PFSK-1 (cell line): Measurements from ENCODE around the gene FAM13A.

Experiments
- POLR2AphosphoS5 ChIP-seq: IDR thresholded peaks from 2 replicates; pipeline ENCODE4 v1.6.1; 2012; ENCODE audit warnings: low read depth, mild to moderate bottlenecking, control low read depth, low read length, moderate library complexity
- TF ChIP-seq, protein P1 (sequence below), 2 experiments: IDR thresholded peaks; 2 replicates each; pipeline versions ENCODE4 v1.6.1 to v1.8.0; 2011 to 2012; ENCODE audit warnings: low read depth in 2 of 2, low read length in 2 of 2, control low read depth in 1 of 2, inconsistent platforms in 1 of 2, mild to moderate bottlenecking in 1 of 2, moderate library complexity in 1 of 2; ENCODE audit not compliant: insufficient read depth in 1 of 2

GRCh38 chr4:88908521-88908920 lies 148.5 kb downstream of the FAM13A start:
- TF ChIP-seq, protein P1, sequence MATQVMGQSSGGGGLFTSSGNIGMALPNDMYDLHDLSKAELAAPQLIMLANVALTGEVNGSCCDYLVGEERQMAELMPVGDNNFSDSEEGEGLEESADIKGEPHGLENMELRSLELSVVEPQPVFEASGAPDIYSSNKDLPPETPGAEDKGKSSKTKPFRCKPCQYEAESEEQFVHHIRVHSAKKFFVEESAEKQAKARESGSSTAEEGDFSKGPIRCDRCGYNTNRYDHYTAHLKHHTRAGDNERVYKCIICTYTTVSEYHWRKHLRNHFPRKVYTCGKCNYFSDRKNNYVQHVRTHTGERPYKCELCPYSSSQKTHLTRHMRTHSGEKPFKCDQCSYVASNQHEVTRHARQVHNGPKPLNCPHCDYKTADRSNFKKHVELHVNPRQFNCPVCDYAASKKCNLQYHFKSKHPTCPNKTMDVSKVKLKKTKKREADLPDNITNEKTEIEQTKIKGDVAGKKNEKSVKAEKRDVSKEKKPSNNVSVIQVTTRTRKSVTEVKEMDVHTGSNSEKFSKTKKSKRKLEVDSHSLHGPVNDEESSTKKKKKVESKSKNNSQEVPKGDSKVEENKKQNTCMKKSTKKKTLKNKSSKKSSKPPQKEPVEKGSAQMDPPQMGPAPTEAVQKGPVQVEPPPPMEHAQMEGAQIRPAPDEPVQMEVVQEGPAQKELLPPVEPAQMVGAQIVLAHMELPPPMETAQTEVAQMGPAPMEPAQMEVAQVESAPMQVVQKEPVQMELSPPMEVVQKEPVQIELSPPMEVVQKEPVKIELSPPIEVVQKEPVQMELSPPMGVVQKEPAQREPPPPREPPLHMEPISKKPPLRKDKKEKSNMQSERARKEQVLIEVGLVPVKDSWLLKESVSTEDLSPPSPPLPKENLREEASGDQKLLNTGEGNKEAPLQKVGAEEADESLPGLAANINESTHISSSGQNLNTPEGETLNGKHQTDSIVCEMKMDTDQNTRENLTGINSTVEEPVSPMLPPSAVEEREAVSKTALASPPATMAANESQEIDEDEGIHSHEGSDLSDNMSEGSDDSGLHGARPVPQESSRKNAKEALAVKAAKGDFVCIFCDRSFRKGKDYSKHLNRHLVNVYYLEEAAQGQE (IDR thresholded peaks at IDR 0.05; ENCODE audit: insufficient read depth in 1 of 2, low read depth in 2 of 2, low read length in 2 of 2), result no peak
- TF ChIP-seq POLR2AphosphoS5, result no peak
